Measurements from ENCODE around the gene TLR5.

DNA sequence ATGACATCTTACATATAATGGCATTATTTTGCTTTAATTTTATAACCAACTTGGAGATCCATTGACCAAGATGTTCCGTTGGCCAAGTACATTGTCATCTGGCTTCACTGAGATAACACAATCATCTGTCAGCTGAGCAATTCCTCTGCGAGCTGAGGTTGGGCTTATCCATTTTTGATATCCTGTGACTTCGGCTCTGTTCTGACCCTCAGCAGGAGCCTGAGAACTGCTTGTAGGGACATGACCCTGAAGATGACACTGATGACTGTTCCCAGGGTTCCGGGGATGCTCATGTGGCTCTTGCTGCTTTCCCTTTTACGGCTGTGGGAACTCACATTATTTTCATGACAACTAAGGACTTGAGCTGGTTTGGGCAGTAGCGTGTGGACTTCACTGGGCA lies 51.2 kb downstream of the TLR5 start:
- TF ChIP-seq, protein P1, sequence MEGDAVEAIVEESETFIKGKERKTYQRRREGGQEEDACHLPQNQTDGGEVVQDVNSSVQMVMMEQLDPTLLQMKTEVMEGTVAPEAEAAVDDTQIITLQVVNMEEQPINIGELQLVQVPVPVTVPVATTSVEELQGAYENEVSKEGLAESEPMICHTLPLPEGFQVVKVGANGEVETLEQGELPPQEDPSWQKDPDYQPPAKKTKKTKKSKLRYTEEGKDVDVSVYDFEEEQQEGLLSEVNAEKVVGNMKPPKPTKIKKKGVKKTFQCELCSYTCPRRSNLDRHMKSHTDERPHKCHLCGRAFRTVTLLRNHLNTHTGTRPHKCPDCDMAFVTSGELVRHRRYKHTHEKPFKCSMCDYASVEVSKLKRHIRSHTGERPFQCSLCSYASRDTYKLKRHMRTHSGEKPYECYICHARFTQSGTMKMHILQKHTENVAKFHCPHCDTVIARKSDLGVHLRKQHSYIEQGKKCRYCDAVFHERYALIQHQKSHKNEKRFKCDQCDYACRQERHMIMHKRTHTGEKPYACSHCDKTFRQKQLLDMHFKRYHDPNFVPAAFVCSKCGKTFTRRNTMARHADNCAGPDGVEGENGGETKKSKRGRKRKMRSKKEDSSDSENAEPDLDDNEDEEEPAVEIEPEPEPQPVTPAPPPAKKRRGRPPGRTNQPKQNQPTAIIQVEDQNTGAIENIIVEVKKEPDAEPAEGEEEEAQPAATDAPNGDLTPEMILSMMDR (optimal IDR thresholded peaks at IDR 0.05 in 1 of 3, IDR thresholded peaks at IDR 0.05 in 1 of 3, conservative IDR thresholded peaks at IDR 0.05 in 1 of 3; ENCODE audit: extremely low read depth in 1 of 3, insufficient read depth in 2 of 3, low read length in 3 of 3) = no peak
- no peak for TF ChIP-seq EZH2 (IDR thresholded peaks at IDR 0.05; ENCODE audit: low read length)
